ENCODE results near the gene ADGRE1.

ADGRE1 gene

DNA sequence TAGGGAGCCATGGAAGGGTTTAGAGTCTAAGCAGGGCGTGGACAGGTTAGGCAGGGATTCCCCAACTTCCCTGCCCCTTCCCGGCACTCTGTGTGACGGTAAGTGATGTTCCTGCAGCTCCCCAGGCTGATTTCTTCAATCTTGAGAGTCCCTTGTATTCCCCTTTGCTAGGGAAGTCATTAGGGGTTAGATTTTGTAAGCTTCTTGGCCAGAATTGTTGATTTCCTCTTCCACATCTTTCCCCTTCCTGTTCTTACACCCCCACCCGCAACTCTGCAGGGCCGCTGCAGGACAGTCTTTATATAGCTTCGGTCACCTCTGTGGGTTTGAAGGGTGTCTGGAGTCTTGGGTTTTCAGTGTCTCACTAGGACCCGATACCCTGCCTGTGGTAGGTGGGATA is 10.6 kb upstream of the ADGRE1 start:
- no peak for DNase-seq

DNA sequence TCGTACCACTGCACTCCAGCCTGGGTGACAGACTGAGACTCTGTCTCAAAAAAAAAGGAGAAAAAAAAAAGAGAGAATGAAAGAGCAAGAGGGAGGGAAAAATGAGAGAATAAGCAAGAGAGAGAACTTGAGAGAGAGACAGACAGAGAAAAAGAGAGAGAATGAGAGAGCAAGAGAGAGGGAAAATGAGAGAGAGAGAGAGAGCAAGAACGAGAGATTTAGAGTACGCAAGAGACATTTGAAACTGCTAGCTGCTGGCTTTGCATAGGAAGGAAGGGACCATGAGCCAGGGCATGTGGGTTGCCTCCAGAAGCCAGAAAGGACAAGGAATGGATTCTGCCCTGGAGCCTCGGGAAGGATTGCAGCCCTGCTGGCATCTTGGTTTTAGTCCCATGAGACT is 9.6 kb upstream of the ADGRE1 start:
- no peak for DNase-seq

GRCh38 chr19:6886277-6886897 is 992 bp upstream of the ADGRE1 start:
- no peak for DNase-seq

DNA sequence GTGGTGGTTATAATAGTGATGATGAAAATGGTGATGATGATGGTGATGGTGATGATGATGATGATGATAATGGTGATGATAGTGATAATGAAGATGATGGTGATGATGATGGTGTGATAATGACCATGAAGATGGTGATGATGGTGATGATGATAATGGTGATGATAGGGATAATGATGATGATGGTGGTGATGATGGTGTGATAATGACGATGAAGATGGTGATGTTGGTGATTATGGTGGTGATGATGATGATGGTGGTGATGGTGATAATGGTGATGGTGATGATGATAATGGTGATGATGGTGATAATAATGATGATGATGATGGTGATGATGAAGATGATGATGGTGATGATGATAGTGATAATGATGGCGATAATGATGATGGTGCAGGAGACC is 1.6 kb downstream of the ADGRE1 start:
- no peak for DNase-seq

GRCh38 chr19:6890401-6890913 is 3.1 kb downstream of the ADGRE1 start:
- DNase-seq = no peak

GRCh38 chr19:6890938-6891337 is 3.6 kb downstream of the ADGRE1 start:
- DNase-seq = no peak

DNA sequence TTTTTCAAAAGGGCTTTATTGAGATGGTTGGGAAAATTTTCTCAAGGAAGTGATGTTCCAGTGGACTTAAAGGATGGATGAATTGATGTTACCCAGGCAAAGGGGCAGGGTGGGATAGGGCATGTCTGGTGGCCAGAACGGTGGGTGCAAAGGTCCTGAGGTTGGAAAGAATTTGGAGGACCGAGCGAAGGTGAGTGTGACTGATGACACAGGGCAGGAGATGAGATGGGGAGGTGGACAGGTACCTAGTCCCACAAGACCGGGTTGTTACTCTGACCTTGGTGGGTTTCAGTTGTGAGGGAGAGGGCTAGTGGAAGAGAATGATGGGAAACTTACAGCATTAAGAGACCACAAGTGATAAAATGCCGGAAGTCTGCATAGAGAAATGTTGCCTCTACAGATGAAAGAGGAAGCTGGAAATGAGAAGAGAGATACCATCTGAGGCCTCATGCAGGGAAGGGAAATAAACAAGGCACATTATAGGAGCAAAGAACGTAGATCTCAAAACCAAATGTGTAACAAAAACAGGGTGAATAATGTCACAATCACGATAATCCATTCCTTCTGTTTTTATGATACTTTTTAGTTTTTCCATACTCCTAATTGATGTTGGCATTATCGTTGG is 4.5 kb downstream of the ADGRE1 start:
- DNase-seq = no peak

DNA sequence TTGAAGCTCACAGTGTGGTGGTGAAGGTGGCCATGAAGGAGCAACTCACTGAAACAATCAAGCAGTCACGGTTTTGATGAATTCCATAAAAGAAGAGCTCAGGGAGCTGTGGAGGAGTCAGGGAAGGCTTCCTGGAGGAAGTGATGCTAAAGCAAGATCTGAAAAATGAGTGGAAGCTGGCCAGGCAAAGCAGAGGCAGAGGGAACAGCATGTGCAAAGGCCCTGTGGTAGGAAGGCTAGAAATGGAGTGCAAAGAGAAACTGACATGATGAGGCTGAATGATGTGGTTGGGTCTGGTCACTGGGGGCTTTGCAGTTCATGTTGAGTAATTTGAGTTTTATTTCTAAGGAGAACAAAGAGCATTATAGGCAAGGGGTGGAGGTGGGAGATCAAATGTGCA is 6.9 kb downstream of the ADGRE1 start:
- no peak for DNase-seq

GRCh38 chr19:6903446-6903845 is 16.1 kb downstream of the ADGRE1 start:
- DNase-seq = no peak

- DNase-seq = no peak
These were observed 19.2 kb downstream of the ADGRE1 start for GRCh38 chr19:6906559-6907060.

DNA sequence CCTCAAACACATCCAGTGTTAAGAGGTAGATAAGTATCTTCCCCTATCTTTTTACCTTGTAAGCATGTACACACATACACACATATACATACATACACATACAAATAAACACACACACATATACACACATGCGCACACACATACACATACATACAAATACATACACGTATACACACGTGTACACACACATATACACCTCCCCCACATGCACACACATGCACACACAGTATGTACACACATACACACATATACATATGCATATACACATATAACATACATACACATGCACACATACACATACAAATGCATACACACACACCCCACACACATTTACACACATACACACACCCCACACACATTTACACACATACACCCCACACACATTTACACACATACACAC is 24.1 kb downstream of the ADGRE1 start:
- no peak for DNase-seq

GRCh38 chr19:6914321-6914720 is 26.9 kb downstream of the ADGRE1 start:
- no peak for DNase-seq

GRCh38 chr19:6916952-6917351 is 29.6 kb downstream of the ADGRE1 start:
- DNase-seq = no peak

- DNase-seq = no peak
These were observed 38.0 kb downstream of the ADGRE1 start for GRCh38 chr19:6925386-6925785.

DNA sequence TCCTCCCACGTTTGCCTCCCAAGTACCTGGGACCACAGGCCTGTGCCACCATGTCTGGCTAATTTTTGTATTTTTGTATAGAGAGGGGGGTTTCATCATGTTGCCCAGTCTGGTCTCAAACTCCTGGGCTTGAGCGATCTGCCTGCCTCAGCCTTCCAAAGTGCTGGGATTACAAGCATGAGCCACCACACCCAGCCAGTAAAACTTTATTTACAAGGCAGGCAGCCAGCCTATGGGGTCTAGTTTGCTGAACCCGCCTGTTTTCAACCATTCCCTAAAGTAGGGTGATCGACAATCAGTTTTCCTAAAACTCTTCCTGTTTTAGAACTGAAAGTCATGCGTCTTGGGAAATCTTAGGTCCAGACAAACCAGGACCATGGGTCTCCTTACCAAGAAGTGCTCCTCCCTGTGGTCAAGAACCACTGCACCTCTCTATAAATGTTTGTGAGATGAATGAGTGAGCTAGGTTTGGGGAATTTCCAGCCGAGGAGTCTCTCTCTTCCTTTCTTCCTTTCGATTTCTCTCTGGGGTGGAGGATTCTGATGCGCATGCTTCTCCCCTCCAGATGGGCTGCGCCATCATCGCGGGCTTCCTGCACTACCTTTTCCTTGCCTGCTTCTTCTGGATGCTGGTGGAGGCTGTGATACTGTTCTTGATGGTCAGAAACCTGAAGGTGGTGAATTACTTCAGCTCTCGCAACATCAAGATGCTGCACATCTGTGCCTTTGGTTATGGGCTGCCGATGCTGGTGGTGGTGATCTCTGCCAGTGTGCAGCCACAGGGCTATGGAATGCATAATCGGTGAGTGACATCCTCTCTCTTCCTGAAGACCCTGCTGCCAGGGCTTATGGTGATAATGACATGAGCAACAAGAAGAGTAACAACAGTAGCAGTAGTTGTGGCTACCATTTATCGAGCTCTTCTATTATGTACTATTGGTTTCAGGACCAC is 38.7 kb downstream of the ADGRE1 start:
- DNase-seq = no peak

GRCh38 chr19:6930190-6930589 is 42.8 kb downstream of the ADGRE1 start:
- no peak for DNase-seq

GRCh38 chr19:6935069-6935468 is 47.7 kb downstream of the ADGRE1 start:
- DNase-seq = no peak

DNA sequence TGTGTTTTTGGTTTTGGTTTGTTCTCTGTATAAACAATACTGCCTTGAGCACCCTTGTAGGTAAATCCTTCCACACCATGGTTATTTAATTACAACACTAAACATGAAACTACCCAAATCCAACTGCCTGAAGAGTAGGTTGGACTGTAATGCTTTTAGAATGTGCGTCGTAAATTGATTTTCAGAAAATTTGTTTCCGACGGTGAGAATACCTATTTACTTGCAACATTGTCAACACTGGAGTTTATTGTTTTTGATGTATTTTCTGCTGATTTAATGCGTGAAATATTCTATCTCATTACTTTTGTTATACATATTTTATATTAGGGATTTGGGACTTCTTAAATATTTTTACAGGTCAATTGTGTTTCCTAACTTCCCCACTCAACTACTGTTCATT is 48.2 kb downstream of the ADGRE1 start:
- DNase-seq = no peak

DNA sequence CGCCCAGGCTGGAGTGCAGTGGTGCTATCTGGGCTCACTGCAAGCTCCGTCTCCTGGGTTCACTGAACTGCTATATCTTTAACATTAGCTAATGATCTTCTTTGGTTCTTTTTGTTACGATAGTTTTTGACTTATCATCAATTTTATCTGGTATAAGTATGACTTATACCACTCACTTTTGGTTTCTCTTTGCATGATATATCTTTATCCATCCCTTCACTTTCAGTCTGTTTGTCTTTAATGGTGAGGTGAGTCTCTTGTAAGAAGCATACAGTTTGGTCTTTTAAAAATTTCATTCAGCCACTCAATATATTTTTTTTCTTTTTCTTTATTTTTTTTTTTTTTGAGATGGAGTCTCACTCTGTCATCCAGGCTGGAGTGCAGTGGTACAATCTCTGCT is 58.4 kb downstream of the ADGRE1 start:
- DNase-seq = no peak

- no peak for DNase-seq
These were observed 60.4 kb downstream of the ADGRE1 start for GRCh38 chr19:6947745-6948144.

GRCh38 chr19:6948884-6949283 is 61.5 kb downstream of the ADGRE1 start:
- DNase-seq = no peak

DNA sequence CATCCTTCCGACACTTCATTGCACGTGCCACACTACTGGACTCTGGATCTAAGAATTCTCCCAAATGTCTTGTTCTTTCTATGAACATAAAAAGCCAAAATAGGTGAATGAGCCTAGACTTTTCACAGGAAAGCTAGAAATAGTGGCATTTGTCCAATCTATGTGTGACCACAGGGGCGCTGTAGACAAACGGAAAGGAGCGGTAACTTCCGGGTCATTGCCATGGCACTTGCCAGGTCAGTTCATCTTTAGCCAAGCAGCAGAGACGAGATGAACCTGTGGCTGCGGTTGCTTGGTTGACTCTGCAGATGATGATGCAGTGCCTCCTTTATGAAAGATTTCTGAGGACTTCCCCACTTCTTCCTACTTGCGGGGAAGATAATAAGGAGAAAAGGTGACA is 65.6 kb downstream of the ADGRE1 start:
- DNase-seq = no peak

DNA sequence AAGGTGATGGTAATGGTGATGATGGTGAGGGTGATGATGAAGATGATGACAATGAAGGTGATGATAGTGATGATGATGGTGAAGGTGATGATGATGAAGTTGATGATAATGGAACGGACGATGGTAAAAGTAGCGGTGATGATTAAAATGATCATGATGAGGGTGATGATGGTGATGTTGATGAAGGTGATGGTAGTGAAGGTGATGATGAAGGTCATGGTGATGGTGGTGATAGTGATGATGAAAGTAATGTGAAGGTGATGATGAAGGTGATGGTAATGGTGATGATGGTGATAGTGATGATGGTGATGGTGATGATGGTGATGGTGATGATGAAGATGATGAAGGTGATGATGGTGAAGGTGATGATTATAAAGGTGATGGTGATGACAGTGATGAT is 67.7 kb downstream of the ADGRE1 start:
- DNase-seq = no peak

DNA sequence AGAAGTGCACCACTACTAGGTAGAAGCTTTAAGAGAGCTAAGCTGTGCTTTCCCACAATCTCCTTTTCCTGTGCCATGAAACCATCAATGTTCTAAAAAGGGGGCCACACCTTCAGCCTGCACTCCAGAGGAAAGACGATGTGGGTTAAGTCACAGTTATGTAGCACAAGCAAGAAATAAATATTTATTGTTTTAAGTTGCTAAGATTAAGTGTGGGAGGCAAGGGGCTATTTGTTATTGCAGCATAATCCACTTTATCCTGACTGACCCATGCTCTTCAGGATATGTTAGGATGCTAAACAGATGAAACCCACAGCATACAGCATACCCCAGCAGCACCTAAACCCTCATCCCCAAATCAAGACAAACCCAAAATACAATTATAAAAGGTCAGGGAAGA is 69.2 kb downstream of the ADGRE1 start:
- DNase-seq = no peak
